ENCODE data around the gene FTCD. TPM values are rescaled to one million over a fixed set of nuclear protein-coding genes. Genes with fewer than 3 reads are reported as not detected.
A peak's percentile ranks its signal among the peaks of the same experiment; 100 is the strongest.

FTCD gene
- total RNA-seq, 1 donor: 0.43 TPM

DNA sequence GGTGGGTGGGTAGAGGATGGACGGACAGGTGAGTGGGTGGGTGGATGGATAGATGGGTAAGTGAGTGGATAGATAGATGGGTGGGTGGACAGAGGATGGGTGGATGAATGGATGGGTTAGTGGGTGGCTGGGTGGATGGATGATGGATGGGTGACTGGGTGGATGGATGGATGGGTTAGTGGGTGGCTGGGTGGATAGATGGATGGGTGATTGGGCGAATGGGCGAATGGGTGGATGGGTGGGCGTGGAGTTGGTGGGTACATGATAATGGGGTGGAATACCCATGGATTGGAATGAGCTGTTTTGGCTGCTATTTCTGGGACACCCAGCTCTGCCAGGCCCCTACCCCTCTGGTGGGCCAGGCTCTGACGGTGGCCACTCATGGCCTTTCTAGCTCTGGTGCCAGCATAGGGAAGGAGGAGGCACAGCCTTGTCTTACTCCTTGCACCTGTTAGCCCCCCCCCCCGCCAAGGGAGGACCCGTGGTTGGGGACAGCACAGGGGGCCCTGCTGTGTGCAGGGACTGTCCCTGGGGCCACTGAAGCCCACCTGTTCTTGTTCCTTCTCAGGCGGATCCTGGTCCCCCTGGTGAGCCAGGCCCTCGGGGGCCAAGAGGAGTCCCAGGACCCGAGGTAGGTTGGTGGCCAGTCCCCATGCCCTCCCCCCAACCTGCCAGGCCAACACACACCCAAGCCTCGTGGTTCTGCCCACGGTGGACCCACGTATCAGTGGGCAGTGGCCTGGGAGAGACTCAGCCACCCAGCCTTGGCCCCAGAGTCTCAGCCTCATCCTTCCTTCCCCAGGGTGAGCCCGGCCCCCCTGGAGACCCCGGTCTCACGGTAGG lies 31.1 kb downstream of the FTCD start:
- no peak for DNase-seq (ENCODE audit: low read depth)
- H3K4me3 ChIP-seq (ENCODE audit: low read depth, low read length): no peak overlapping the region
- TF ChIP-seq, protein P1, sequence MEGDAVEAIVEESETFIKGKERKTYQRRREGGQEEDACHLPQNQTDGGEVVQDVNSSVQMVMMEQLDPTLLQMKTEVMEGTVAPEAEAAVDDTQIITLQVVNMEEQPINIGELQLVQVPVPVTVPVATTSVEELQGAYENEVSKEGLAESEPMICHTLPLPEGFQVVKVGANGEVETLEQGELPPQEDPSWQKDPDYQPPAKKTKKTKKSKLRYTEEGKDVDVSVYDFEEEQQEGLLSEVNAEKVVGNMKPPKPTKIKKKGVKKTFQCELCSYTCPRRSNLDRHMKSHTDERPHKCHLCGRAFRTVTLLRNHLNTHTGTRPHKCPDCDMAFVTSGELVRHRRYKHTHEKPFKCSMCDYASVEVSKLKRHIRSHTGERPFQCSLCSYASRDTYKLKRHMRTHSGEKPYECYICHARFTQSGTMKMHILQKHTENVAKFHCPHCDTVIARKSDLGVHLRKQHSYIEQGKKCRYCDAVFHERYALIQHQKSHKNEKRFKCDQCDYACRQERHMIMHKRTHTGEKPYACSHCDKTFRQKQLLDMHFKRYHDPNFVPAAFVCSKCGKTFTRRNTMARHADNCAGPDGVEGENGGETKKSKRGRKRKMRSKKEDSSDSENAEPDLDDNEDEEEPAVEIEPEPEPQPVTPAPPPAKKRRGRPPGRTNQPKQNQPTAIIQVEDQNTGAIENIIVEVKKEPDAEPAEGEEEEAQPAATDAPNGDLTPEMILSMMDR (IDR thresholded peaks at IDR 0.05; ENCODE audit: insufficient read depth, low read depth, low read length): no peak

DNA sequence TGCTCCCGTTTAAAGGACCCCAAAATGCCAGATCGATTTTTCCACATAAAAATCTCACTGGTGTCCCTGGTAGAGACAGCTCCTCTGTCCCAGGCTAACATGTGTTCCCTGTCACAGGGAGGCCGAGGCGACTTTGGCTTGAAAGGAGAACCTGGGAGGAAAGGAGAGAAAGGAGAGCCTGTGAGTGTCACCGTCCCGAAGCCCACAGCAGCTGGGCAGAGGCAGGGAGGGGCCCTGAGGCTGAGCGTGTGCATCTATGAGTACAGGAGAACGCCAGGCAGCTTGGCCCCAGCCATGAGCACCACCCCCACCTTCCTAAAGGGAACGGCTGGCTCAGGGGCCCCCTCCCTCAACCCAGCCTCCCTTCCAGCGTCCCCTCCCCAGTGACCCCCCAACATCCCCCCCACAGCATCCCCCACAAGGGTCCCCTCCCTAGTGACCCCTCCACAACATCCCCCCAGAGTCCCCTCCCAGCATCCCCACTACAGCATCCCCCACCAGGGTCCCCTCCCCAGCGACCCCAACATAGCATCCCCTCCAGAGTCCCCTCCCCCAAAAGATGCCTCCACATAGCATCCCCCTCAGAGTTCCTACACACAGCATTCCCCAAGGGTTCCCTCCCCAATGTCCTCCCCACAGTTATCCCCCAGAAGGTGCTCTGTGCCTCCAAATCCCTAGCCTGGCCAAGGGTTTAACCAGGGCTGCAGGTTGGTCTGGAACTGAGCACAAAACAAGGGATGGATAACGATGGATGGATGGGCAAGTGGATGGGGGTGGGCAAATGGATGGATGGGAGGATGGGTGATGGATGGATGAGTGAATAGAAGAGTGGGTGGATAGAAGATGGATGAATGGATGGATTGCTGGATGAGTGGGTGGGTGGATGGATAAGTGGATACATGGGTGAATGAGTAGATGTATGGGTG lies 32.4 kb downstream of the FTCD start:
- no peak for DNase-seq (ENCODE audit: low read depth)
- H3K4me3 ChIP-seq (ENCODE audit: low read depth, low read length): no peak overlapping the region
- TF ChIP-seq, protein P1 (IDR thresholded peaks at IDR 0.05; ENCODE audit: insufficient read depth, low read depth, low read length): no peak

DNA sequence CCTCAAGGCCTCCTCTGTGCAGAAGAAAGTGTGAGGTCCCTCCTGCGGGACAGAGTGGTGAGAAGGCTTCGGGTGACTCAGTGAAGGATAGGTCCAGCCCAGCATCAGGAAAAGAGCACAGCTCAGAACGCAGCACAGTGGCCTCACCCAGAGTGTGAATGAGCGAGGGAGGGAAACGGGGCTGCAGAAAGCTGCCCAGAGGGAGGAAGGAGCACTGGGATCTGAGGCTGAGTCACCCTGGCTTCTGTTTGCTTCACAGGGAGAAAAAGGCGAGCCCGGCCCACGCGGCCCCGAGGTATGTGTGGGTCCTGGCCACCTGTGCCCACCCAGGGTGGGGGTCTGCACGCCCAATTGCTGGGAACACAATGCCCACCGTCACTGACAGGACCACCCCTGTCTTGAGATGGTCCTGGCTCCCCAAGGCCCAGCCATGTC lies 33.1 kb downstream of the FTCD start:
- no peak overlapping the region for H3K4me3 ChIP-seq (ENCODE audit: low read depth, low read length)
- peak; percentile 74 for DNase-seq (ENCODE audit: low read depth)
- TF ChIP-seq, protein P1 (IDR thresholded peaks at IDR 0.05; ENCODE audit: insufficient read depth, low read depth, low read length): no peak

DNA sequence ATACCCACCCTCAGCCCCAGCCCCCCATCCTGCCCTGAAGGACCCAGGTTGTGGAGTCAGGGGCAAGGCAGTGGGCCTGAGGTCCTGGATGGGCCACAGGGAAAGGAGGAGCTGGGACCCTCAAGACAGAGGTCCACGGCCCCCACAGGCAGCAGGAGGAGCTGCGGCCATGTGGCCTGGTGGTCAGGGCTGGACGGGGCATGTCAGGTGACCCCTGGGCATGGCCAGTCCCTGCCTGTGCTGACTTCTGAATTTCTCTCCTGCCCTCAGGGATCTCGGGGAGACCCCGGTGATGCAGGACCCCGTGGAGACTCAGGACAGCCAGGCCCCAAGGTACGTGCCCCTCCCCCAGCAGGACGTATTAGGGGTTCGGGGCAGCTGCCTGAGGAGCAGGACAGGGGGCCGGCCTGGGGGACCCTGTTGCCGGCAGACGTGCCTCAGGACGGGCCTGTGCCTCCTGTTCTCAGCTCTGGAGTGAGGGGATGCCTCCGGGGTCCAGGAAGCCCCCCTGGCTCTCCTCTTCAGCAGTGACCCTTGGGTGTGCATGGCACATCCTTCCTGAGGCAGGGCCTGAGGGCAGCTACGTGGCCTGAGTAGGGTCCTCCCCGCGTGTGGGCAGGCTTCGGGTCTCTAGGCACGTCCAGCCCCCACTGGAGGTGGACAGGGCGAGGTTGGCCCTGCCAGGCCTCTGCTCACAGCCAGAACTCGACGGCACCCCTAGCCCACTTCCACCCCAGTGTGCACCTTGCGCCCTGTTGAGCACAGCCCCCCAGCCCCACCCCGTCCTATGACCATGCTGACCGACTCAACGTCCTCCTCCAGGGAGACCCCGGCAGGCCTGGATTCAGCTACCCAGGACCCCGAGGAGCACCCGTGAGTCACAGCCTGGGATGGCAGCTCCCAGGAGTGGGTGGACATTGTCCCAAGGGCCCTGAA lies 33.8 kb downstream of the FTCD start:
- no peak for DNase-seq (ENCODE audit: low read depth)
- TF ChIP-seq, protein P1 (IDR thresholded peaks at IDR 0.05; ENCODE audit: insufficient read depth, low read depth, low read length): no peak
- no peak overlapping the region for H3K4me3 ChIP-seq (ENCODE audit: low read depth, low read length)

DNA sequence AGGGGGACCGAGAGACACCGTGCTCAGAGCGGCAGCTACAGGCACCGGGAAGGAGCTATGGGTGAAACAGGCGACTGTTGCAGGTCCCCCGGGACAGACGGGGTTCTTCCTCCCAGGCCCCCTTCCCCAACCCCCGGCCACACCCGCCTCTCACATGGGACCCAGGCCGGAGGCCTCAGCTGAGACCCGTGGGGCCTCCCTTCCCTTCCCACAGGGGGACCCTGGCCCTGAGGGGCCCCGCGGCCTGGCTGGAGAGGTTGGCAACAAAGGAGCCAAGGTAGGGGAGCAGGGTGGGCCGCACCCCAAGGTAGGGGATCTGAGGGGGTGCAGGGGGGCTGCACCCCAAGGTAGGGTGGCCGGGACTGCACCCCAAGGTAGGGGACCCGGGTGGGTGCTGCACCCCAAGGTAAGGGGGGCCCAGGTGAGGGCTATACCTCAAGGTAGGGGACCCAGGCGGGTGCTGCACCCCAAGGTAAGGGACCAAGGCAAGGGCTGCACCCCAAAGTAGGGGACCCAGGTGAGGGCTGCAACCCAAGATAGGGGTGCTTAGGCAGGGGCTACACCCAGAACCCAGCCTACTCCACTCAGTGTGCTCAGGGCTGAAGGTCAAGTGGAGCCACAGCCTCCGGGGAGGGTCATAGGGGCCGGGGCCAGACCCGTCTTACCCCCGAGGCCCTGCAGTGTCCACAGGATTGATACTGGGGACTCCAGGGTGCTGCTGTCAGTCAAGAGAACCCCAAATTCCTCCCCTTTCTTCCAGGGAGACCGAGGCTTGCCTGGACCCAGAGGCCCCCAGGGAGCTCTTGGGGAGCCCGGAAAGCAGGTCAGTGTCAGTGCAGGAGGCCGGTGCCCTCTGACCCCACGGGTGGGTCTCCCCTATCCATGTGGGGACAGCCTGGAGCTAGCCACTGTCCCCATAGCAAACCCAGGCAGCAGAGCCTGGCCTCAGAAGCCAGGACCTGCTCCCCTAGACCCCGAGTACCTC lies 34.8 kb downstream of the FTCD start:
- no peak overlapping the region for H3K4me3 ChIP-seq (ENCODE audit: low read depth, low read length)
- TF ChIP-seq, protein P1 (IDR thresholded peaks at IDR 0.05; ENCODE audit: insufficient read depth, low read depth, low read length): no peak
- DNase-seq (ENCODE audit: low read depth): no peak
